Measurements from ENCODE around the gene TMEM240.
"Not testable (repeated sequence)": the region's sequence is repeated elsewhere in the genome, so short reads cannot be mapped to it uniquely, and the experiment has no call there.

TMEM240 gene

DNA sequence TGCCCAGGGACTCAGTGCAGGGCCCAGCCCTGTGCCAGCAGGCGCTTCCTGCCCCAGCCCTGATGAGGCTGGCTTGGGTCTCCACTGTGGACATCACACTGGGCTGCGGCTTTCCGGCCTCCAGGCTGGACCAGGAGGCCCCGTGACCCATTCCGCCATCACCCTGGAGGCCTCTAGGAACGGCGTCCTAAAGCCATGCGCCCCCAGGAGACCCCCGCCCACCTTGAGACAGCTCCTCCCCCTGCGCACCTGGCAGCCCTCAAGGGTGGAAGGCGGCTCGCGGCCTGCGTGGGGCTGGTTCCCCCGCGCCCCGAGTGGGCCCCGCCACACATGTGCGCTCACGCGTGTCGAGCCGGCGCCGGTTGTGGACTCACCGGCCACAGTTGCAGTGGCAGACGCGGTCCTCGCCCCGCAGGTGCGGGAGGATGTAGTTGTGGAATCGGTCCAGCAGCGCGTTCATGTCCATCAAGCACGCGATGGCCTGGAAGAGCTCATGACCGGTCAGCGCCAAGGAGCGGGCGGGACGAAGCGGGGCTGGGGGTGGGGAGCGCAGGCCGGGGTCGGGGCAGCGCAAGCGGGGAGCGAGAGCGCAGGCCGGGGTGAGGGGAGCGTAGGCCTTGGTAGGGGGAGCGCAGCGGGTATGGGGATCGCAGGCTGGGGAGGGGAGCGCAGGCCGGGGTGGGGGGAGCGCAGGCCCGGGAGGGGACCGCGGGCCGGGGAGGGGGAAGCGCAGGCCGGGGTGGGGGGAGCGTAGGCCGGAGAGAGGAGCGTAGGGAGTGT is 924 bp downstream of the TMEM240 start:
- DNase-seq, result no peak

- no peak for DNase-seq
These were observed 1.5 kb downstream of the TMEM240 start for GRCh38 chr1:1538989-1539309.

- no peak for DNase-seq
These were observed 2.1 kb downstream of the TMEM240 start for GRCh38 chr1:1538334-1538733.

GRCh38 chr1:1537626-1538250 is 2.7 kb downstream of the TMEM240 start:
- DNase-seq, result no peak

DNA sequence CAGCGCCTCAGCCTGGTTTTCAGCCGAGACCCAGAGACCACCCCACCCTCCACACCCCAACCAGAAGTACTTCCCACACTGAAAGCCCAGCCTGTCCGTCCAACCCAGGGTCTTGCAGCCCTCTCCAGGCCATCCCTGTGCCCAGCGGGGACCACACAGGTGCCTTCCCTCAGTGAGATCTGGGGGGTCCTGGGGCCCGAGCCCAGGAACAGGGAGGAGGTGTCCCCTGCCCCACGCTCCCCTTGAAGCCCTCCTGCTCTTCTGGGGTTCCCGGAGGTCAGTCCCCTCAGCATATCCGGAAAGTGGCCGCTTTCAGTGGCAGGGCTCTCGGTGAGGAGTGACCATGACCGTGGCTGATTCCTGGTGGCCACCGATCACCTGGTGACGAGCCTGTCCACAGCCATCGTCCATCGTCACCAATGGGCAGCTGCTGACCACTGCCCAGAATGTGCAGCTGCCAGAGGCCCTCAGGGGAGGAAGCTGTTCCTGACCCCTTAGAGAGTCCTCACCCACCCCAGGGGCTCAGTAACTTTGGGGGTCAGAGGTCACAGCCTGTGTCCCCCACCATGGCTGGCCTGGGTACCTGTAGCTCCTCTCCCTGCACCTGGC is 3.4 kb downstream of the TMEM240 start:
- no peak for DNase-seq

DNA sequence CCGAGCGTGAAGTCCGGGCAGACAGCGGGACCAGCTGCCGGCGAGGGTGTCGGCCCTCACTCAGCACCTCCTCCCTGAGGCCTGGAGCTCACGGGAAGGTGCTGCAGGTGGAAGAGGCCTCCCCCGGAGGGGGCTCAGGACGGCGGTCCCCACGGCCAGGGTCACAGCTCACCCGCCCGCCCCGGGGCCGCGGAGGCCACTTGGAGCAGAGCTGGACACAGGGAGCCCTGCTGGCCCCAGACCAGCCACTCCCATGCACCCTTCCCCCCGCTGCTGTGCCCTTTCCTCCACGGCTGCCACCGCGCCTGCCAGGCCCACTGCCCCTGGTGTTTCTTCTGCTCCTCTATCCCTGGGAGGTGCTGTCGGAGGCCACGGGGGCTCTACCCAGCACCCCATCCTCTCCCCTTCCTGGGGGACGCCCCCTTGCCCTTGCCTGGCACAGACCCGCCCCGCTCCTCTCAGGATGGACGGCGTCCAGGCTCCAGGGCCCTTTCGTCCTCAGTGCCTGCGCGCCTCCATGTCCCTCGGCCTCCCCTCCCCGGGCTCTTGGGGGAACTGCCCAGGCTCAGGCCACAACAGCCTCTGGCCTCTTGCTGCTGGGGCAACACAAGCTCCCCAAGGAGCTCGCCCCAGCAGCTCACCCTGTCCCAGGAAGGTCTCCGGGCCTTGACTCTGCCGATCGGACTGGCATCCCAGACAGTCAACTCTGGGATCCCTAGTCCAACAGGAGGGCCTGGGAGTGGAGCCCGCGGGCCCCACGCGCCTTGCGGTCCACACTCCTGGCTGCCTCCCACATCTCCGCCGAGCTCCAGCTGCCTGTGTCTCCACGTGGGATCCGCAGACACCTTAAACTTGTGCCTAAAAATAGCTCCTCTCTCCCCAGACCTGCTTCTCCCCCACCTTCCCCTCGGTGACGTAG is 4.1 kb downstream of the TMEM240 start:
- no peak for DNase-seq

GRCh38 chr1:1535201-1536018 is 5.0 kb downstream of the TMEM240 start:
- DNase-seq, result no peak

- no peak for DNase-seq
These were observed 5.8 kb downstream of the TMEM240 start for GRCh38 chr1:1534401-1535154.

- DNase-seq, result not testable (repeated sequence)
These were observed 6.5 kb downstream of the TMEM240 start for GRCh38 chr1:1533894-1534291.

- DNase-seq, result not testable (repeated sequence)
These were observed 7.1 kb downstream of the TMEM240 start for GRCh38 chr1:1533176-1533893.

- DNase-seq, result no peak
These were observed 8.5 kb downstream of the TMEM240 start for GRCh38 chr1:1531947-1532346.

- DNase-seq, result no peak
These were observed 10.5 kb downstream of the TMEM240 start for GRCh38 chr1:1529936-1530335.

DNA sequence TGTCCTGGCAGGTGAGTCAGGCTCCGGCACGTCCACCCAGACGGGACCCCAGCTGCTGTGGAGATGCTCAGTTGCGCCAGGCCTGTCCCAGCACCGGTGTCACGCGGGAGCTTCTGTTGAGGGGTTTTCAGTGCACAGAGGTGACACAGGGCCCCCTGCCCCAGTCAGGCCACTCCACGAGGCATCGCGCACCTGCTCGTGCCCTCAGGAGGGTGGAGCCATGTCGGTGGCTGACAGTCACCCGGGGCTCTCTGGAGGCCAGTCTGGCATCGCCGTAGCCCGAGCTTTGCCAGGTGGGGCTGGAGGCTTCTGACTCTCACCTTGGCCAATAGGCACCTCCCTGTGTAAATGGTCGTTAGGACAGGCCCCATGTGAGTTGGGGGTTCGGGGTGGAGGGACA is 11.1 kb downstream of the TMEM240 start:
- DNase-seq, result no peak

DNA sequence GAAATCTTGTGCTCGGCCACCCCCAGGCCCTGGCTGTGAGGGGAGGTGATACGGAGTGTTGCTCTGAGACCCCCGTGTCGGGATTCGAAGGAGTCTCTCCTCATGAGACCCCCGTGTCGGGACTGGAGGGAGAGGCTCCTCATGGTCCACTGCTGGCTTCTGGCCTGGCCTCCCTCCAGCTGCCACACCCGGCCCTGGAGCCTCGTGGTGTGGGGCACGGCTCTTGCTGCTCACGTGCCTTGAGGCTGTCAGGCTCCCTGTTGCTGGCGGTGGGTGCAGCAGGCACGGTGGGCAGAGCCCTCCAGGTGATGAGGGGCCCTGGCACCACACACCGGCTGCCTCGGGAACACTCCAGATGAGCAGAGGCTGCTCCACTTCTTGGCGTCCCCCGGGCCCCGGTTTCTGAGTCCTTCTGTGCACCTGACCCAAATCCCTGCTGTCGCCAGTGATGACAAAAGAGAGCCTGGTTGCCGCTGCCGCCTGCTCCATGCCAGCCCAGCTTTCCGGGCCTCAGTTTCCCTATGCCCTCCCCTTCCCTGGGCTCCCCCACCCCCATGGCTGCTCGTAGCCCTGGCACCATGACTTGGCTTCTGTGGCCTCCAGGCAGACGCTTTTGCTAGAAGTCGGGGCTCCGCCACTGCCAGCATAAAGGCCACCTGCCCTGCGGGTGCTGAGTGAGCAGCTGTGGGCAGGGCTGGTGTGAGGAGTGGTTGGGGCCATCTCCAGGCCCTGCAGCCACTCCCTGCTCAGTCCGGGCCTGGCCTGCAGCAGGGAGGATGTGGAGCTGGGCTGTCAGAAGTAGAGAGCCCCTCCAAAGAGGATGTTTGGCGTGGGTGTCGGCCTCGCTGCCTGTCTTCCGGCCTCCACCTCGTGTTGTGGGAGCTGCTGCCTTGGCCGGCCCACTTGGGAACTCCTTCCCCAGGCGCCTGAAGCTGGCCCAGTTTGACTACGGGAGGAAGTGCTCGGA is 11.8 kb downstream of the TMEM240 start:
- DNase-seq, result no peak

DNA sequence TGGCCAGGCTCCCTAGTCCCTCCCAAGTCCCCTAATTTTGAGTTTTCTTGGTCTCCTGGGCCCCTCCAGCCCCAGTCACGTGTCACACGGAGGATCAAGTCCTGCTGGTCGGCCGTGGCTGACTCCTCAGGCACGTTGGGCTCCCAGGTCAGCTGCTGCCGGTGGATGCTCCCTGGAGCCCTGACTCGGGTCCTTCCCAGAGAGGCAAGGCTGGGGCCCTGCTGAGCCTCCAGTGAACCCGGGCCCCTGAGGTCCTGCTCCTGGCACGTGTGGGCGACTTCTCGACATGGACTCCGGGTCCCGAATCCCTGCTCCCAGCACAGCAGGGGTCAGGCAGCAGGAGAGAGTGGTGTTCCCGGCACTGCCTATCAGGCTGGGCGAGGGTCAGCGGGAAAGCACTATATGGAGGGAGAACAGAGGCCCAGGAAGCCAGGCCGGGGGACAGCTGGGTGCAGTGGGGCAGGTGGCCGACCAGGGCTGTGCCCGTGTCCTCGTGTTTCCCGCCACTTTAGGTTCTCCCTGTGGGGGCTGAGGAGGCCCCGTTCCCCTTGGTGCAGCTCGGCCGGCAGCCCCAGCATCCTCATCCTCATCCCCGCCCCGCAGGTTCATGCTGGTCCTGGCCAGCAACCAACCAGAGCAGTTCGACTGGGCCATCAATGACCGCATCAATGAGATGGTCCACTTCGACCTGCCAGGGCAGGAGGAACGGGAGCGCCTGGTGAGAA is 13.2 kb downstream of the TMEM240 start:
- DNase-seq, result no peak

DNA sequence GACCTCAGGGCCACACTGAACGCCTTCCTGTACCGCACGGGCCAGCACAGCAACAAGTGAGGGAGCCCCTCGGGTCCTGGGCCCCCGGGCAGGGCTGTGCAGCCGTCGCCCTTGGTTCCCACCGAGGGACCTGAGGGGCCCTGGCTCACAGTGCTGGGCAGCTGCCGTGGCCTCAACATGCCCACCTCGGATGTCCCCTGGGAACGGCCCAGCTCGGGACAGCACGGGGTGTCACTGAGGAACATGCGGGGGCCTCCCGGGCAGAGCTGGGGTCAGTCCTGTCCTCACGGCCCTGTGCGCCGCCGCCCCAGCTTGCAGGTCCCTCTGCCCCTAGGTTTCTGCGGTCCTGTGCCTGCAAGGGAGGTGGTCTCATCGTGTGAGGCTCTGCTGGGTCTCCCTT is 13.9 kb downstream of the TMEM240 start:
- not testable (repeated sequence) for DNase-seq

DNA sequence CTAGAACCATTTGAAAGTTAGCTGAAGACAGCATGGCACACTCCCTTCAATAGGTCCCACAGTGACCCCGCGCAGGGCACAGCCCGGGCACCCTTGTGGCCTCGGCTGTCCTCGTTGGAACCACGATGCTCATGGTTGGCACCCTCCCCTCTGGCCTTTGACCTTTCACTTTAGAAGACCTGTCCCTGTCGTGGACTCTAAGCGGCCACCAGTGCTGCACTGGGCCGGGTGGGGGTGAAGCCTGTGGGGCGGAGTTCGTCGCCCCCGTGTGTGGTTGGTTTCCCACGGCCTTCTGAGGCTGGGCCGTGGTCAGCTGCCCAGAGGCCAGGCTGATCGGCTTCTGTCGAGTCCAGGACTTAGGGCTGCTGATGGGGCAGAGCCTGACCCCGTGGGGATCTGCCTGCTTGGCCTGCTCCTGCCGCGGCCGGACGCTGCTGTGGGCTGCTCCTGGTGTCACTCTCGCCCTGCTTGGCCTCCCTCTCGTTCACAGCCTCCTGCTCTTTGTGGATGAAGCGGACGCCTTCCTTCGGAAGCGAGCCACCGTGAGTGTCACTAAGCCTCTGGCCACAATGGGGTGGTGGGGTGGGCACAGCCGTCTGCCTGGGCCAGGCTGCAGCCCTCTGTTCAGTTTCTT is 15.6 kb downstream of the TMEM240 start:
- DNase-seq, result not testable (repeated sequence)

GRCh38 chr1:1523651-1524050 is 16.8 kb downstream of the TMEM240 start:
- not testable (repeated sequence) for DNase-seq
